ENCODE data around the gene CRADD.

GRCh38 chr12:93734784-93735183 is 57.6 kb downstream of the CRADD start:
- TF ChIP-seq POLR2A (IDR thresholded peaks at IDR 0.05; ENCODE audit: low read depth) (no peak), CTCF (IDR thresholded peaks at IDR 0.05) (no peak)
